HG03442 (cell line): ENCODE data around the gene PARP11.

ENCODE experiments used
- ATAC-seq: cut with Tn5 transposase; IDR thresholded peaks from one replicate; pipeline ENCODE4 v1.9.1; 2021; ENCODE audit warnings: mild to moderate bottlenecking, moderate library complexity; ENCODE audit not compliant: unreplicated experiment

Gene PARP11

DNA sequence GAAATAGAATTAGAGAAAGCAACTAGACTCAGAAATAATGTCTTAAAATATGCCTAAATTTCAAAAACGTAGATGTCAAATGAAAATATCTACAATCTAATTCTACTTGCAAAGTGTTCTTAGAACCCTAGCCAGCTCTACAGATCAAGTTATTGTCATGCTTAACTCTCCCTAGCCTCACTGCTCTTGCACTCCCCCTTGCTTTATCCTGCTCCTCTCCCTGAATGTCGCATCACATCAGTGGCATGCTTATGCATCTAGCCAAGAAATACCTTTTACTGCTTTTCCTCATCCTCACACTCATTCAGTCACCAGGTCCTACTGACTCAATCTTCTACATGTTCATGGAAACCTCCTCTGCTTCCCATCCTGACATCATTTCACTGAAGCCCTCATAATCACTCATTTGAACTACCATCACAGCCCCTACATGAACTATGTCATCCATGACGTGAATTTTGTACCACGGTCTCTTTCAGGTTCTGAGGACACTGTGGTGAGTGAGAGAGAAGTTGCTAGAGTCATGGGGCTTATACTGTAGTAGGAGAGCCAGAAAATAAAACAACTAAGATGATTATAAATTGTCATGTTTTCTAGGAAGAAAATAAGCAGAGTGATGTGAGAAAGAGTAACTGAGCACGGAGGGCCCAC lies 97.7 kb downstream of the PARP11 start:
- ATAC-seq = no peak

- no peak for ATAC-seq
Measured at GRCh38 chr12:3772380-3772779, 100.8 kb downstream of the PARP11 start.

DNA sequence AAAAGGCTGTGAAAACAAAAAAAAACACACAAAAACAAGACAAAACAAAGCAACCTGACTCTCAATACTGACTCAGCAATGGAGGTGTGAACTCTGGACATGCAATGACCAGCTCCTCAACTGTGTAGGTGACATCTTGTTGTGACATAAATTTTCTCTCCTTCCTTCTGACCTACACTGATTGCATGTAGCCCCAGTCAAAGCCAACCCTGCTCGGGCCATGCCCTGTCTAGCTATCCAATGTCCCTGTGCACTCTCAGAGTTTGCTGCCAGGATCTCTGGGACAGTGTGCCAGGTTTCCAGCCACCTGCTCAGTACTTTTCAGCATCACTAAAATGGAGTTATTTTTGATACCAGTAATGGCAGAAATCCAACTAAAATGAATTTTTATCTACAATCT lies 101.3 kb downstream of the PARP11 start:
- ATAC-seq = no peak

DNA sequence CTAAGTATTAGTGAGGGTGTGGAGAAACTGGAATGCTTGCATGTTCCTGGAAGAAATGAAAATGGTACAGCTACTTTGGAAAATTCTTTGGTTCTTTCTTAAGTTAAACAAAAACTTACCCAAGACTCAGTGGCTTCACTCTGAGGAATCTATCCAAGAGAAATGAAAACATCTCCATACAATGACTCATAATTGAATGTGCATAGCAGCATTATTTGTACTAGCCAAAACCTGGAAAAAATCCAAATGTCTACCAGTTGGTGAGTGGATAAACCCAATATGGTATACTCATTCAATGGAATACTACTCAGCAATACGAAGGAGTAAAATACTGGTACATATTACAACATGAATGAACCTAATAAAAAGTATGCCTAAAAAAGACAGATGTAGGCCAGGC lies 102.3 kb downstream of the PARP11 start:
- ATAC-seq = no peak

GRCh38 chr12:3768911-3769447 lies 104.2 kb downstream of the PARP11 start:
- no peak for ATAC-seq

GRCh38 chr12:3761116-3761735 lies 112.0 kb downstream of the PARP11 start:
- ATAC-seq = no peak

- ATAC-seq = no peak
Measured at GRCh38 chr12:3759878-3760277, 113.3 kb downstream of the PARP11 start.
